IMR-90 (cell line): ENCODE data around the gene COL4A2. TPM values are rescaled to one million over a fixed set of nuclear protein-coding genes. Genes with fewer than 3 reads are reported as not detected.

ENCODE experiments used
- ATAC-seq: fragments of 200-7000 bp; cut with Tn5 transposase; 2 replicates; pipeline ENCODE4 v1.9.1; 2020; ENCODE audit warnings: low read depth, mild to moderate bottlenecking, moderate library complexity
- BruUV-seq: library from RNA; stranded (reverse); fragments of 400-500 nt; replicated peaks from 2 replicates; lab custom pipeline; 2021; lab: Mats Ljungman, UMichigan
- CTCF ChIA-PET: fragments of 300-600 bp; formaldehyde crosslinking; extraction: SDS; loops from one replicate; lab custom pipeline; 2021; ENCODE audit warnings: antibody characterized with exemption; lab: Yijun Ruan, JAX
- POLR2A ChIA-PET: fragments of 300-600 bp; sonication (Branson Sonifier 250); formaldehyde crosslinking; loops from one replicate; lab custom pipeline; 2022; ENCODE audit warnings: antibody characterized with exemption; ENCODE audit not compliant: unreplicated experiment; lab: Charles Lee
- DNase-seq: peaks from one replicate; pipeline ENCODE4 v3.0.0; 2013
- H2AFZ ChIP-seq: replicated peaks from 2 replicates; pipeline ENCODE3; 2013; ENCODE audit warnings: low read length, mild to moderate bottlenecking; ENCODE audit not compliant: poor library complexity
- H2AK5ac ChIP-seq: 2 replicates; pipeline ENCODE4 v1.6.1; 2013; ENCODE audit warnings: low read depth, low read length, inconsistent platforms
- H2AK9ac ChIP-seq: replicated peaks from 2 replicates; pipeline ENCODE3; 2013; ENCODE audit warnings: mild to moderate bottlenecking, low read depth, low read length, moderate library complexity; ENCODE audit not compliant: poor library complexity
- H2BK120ac ChIP-seq: 2 replicates; pipeline ENCODE4 v1.6.1; 2013; ENCODE audit warnings: low read depth, low read length, inconsistent platforms
- H2BK15ac ChIP-seq: 3 replicates; pipeline ENCODE4 v1.6.1; 2013; ENCODE audit warnings: low read depth, low read length, inconsistent platforms
- H2BK20ac ChIP-seq: 2 replicates; pipeline ENCODE4 v1.6.1; 2013; ENCODE audit warnings: low read depth, mild to moderate bottlenecking, inconsistent platforms, low read length, moderate library complexity
- H2BK5ac ChIP-seq: 2 replicates; pipeline ENCODE4 v1.6.1; 2013; ENCODE audit warnings: mild to moderate bottlenecking, low read depth, low read length, inconsistent platforms; ENCODE audit not compliant: poor library complexity, severe bottlenecking
- H3K14ac ChIP-seq: replicated peaks from 2 replicates; pipeline ENCODE4 v1.6.1; 2013; ENCODE audit warnings: low read depth, low read length, inconsistent platforms
- H3K18ac ChIP-seq: 2 replicates; pipeline ENCODE4 v1.6.1; 2013; ENCODE audit warnings: low read depth, low read length, control low read depth
- H3K23ac ChIP-seq: 2 replicates; pipeline ENCODE4 v1.6.1; 2013; ENCODE audit warnings: low read depth, low read length, inconsistent platforms
- H3K27ac ChIP-seq: 2 replicates; pipeline ENCODE4 v1.5.1; 2013; ENCODE audit warnings: mild to moderate bottlenecking, control low read depth, low read length; ENCODE audit not compliant: insufficient read depth
- H3K27me3 ChIP-seq: 2 replicates; pipeline ENCODE4 v1.6.1; 2013; ENCODE audit warnings: low read length; ENCODE audit not compliant: control insufficient read depth, insufficient read depth
- H3K36me3 ChIP-seq: 2 replicates; pipeline ENCODE4 v1.6.1; 2013; ENCODE audit warnings: low read length, mixed read lengths; ENCODE audit not compliant: control insufficient read depth, insufficient read depth
- H3K4ac ChIP-seq: 2 replicates; pipeline ENCODE4 v1.6.1; 2013; ENCODE audit warnings: low read depth, low read length, inconsistent platforms
- H3K4me1 ChIP-seq: 2 replicates; pipeline ENCODE4 v1.6.1; 2013; ENCODE audit warnings: low read length, mixed read lengths; ENCODE audit not compliant: control insufficient read depth, insufficient read depth
- H3K4me2 ChIP-seq: 2 replicates; pipeline ENCODE4 v1.6.1; 2013; ENCODE audit warnings: low read depth, mild to moderate bottlenecking, control low read depth, low read length, moderate library complexity
- H3K4me3 ChIP-seq: 2 replicates; pipeline ENCODE4 v1.5.1; 2013; ENCODE audit warnings: low read depth, mild to moderate bottlenecking, control low read depth, low read length, moderate library complexity; ENCODE audit not compliant: insufficient read depth
- H3K56ac ChIP-seq: 2 replicates; pipeline ENCODE4 v1.6.1; 2013; ENCODE audit warnings: low read length, inconsistent platforms; ENCODE audit not compliant: insufficient read depth; ENCODE audit errors: extremely low read depth
- H3K79me1 ChIP-seq, 2 experiments: 2 replicates each; pipeline ENCODE4 v1.6.1; 2013; ENCODE audit warnings: low read length in 2 of 2, inconsistent platforms in 1 of 2, low read depth in 1 of 2
- H3K9ac ChIP-seq: 2 replicates; pipeline ENCODE4 v1.6.1; 2013; ENCODE audit warnings: low read depth, low read length, control low read depth
- H3K9me1 ChIP-seq: 2 replicates; pipeline ENCODE4 v1.6.1; 2013; ENCODE audit warnings: low read length, inconsistent platforms; ENCODE audit not compliant: insufficient read depth
- H3K9me3 ChIP-seq: 2 replicates; pipeline ENCODE4 v1.6.1; 2013; ENCODE audit warnings: low read length; ENCODE audit not compliant: control insufficient read depth, insufficient read depth
- H4K20me1 ChIP-seq: 2 replicates; pipeline ENCODE4 v1.6.1; 2013; ENCODE audit warnings: low read length, inconsistent platforms; ENCODE audit not compliant: insufficient read depth
- H4K5ac ChIP-seq: 2 replicates; pipeline ENCODE4 v1.6.1; 2013; ENCODE audit warnings: mild to moderate bottlenecking, low read depth, low read length, control low read depth
- H4K8ac ChIP-seq, 2 experiments: 2 replicates each; pipeline ENCODE4 v1.6.1; 2013; ENCODE audit warnings: low read depth in 2 of 2, low read length in 2 of 2, control low read depth in 1 of 2, inconsistent platforms in 1 of 2
- H4K91ac ChIP-seq: 2 replicates; pipeline ENCODE4 v1.6.1; 2013; ENCODE audit warnings: low read depth, low read length, inconsistent platforms; ENCODE audit not compliant: insufficient read depth
- FOS ChIP-seq: fragments of 150-350 bp; IDR thresholded peaks from 2 replicates; pipeline ENCODE4 v1.6.1; 2016; ENCODE audit warnings: low read depth, low read length
- WGBS, 2 experiments: methylation state at CpG; one replicate each; pipeline versions ENCODE4 v1.1.5 to v1.1.7; 2013; ENCODE audit warnings: missing lambda C conversion rate in 2 of 2; ENCODE audit not compliant: insufficient read length in 1 of 2; ENCODE audit errors: extremely low coverage in 2 of 2; 5-methylcytosine and 5-hydroxymethylcytosine counted together
- dilution Hi-C: fragments of 300-500 bp; cut with HindIII; formaldehyde crosslinking; loops from one replicate; pipeline ENCODE4 v1.14.3; 2018; ENCODE audit warnings: low sequenced_read_pairs; ENCODE audit not compliant: unreplicated experiment
- in situ Hi-C: fragments of 300-500 bp; cut with MboI; formaldehyde crosslinking; loops from 3 replicates; pipeline ENCODE4 v1.14.3; 2019; ENCODE audit warnings: low sequenced_read_pairs, inconsistent platforms, mixed read lengths
- intact Hi-C: fragments of 100-400 bp; cut with micrococcal nuclease; formaldehyde crosslinking; loops from 2 replicates; pipeline ENCODE4 v1.10.0; 2022
- polyA plus RNA-seq, 3 experiments: library from polyadenylated mRNA; depleted of rRNA; stranded (reverse); fragments of >200 nt; gene quantifications; 2 replicates each; pipeline ENCODE4 v1.2.3, GENCODE V29; 2012; ENCODE audit warnings: low replicate concordance in 1 of 3
- total RNA-seq: library from RNA; depleted of rRNA; stranded (reverse); fragments of >200 nt; gene quantifications from 2 replicates; pipeline ENCODE4 v1.2.3, GENCODE V29; 2012
- TF ChIP-seq, protein P1 (sequence below): fragments of 150-350 bp; IDR thresholded peaks from 2 replicates; pipeline ENCODE4 v1.6.1; 2016; ENCODE audit warnings: low read depth, mild to moderate bottlenecking, low read length, moderate library complexity, borderline replicate concordance

Gene COL4A2
- total and polyA plus RNA-seq, 2 of the 4 experiments (the other 2 are of a cell fraction): 90.7 to 457 TPM

DNA sequence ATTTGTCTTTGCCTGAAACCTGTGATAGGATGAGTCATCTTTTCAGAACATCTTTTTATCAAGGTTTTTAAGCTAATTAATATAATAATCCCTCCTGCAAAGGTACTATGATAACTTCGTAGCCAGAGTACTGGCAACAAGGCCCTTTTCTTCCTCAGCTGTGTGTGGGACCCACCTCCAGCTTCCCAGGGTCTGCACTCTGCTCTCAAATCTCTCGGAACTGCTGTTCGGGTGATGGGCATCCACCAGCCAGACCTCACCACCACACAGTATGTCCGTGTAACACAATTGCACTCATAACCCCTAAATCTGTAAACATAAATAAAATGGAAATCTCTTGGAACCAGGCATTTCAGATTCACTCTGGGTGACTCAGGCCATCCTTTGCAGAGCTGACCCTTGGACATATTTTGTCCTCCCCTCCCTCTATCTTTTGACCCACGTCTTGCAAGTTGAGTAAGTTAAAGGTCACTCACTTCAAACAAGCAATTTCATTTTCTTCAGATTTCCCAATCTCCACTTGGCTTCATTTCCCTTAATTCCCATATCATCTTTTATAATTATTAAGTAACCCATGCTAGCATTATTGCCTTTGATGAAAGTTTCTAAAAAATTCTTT lies 29.6 kb upstream of the COL4A2 start:
- Histone ChIP-seq H2BK5ac (no peak overlapping the region), H3K9me3 (no peaks in the 10 kb centered on the region), H3K79me1 (peaks cover 26 to 89% of the 10 kb centered on the region in 2 experiments), H2BK120ac (no peak overlapping the region), H3K36me3 (peaks cover 24% of the 10 kb centered on the region), H3K23ac (no peak overlapping the region), H3K4me2 (no peak overlapping the region), H2BK20ac (no peak overlapping the region), H3K14ac (no peak overlapping the region), H4K91ac (no peak overlapping the region), H3K56ac (no peak overlapping the region), H3K4me1 (peaks cover 12% of the 10 kb centered on the region), H3K18ac (0 out of 2 replicates have a peak overlapping the region, but pooled peaks have one; percentile 3), H4K20me1 (peaks cover 95% of the 10 kb centered on the region), H4K8ac (no peak overlapping the region), H2AFZ (no peak overlapping the region), H3K4ac (no peak overlapping the region), H3K4me3 (no peak overlapping the region), H4K5ac (no peak overlapping the region), H3K9me1 (peaks cover 44% of the 10 kb centered on the region), H3K27ac (no peak overlapping the region), H2AK5ac (no peak overlapping the region), H2BK15ac (no peak overlapping the region), H2AK9ac (no peak overlapping the region), H3K9ac (no peak overlapping the region), H3K27me3 (no peaks in the 10 kb centered on the region)
- TF ChIP-seq, protein P1, sequence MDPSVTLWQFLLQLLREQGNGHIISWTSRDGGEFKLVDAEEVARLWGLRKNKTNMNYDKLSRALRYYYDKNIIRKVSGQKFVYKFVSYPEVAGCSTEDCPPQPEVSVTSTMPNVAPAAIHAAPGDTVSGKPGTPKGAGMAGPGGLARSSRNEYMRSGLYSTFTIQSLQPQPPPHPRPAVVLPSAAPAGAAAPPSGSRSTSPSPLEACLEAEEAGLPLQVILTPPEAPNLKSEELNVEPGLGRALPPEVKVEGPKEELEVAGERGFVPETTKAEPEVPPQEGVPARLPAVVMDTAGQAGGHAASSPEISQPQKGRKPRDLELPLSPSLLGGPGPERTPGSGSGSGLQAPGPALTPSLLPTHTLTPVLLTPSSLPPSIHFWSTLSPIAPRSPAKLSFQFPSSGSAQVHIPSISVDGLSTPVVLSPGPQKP: no peak
- TF ChIP-seq FOS: peak; percentile 41; the same call in 1 of the 2 replicates
- BruUV-seq: no TSS peak
- ChIA-PET CTCF (no interaction called here), POLR2A (no interaction called here)
- DNase-seq (no peak), ATAC-seq (peak; percentile 61)
- intact Hi-C loops: no loop called here
- in situ Hi-C loops: no loop called here
- no CpG with 5 or more reads among the region's 5 CpGs for WGBS, 2 experiments
- dilution Hi-C loops: no loop called here
